ENCODE results near the gene SHFL. TPM values are rescaled to one million over a fixed set of nuclear protein-coding genes. Genes with fewer than 3 reads are reported as not detected.

The SHFL gene
- total RNA-seq, 1 experiment from 2014 or later: 11.9 TPM

DNA sequence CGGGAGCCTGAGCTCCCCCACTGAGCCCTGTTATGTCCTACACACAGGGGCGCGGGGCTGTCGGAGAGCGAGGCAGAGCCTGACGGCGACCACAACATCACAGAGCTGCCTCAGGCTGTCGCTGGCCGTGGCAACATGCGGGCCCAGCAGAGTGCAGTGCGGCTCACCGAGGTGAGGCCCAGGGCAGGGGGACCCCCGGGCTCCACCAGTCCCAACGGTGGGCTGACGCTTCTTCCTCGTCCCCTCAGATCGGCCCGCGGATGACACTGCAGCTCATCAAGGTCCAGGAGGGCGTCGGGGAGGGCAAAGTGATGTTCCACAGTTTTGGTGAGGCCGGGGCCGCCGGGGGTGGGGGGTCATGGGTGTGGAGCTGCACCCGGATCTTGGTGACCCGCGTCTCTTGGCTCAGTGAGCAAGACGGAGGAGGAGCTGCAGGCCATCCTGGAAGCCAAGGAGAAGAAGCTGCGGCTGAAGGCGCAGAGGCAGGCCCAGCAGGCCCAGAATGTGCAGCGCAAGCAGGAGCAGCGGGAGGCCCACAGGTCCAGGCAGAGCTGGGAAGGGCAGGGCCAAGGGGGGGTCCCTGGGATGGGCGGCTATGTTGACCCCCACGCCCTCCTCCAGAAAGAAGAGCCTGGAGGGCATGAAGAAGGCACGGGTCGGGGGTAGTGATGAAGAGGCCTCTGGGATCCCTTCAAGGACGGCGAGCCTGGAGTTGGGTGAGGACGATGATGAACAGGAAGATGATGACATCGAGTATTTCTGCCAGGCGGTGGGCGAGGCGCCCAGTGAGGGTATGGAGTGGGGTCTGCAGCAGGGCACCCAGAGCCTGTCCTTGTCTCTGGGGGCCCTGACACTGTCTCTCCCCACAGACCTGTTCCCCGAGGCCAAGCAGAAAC, 24.2 kb downstream of the SHFL start:
- intact Hi-C loops (cut with micrococcal nuclease): loop anchor here (5.0 kb wide), 1 partner anchor 178 kb away; no protein-coding TSS in a partner anchor
- TF ChIP-seq, protein P1, sequence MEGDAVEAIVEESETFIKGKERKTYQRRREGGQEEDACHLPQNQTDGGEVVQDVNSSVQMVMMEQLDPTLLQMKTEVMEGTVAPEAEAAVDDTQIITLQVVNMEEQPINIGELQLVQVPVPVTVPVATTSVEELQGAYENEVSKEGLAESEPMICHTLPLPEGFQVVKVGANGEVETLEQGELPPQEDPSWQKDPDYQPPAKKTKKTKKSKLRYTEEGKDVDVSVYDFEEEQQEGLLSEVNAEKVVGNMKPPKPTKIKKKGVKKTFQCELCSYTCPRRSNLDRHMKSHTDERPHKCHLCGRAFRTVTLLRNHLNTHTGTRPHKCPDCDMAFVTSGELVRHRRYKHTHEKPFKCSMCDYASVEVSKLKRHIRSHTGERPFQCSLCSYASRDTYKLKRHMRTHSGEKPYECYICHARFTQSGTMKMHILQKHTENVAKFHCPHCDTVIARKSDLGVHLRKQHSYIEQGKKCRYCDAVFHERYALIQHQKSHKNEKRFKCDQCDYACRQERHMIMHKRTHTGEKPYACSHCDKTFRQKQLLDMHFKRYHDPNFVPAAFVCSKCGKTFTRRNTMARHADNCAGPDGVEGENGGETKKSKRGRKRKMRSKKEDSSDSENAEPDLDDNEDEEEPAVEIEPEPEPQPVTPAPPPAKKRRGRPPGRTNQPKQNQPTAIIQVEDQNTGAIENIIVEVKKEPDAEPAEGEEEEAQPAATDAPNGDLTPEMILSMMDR (IDR thresholded peaks at IDR 0.05; ENCODE audit: unreplicated experiment): no peak
- DNase-seq (ENCODE audit: unreplicated experiment): no peak
- Mint-ChIP-seq H3K36me3 (ENCODE audit: insufficient read depth, unreplicated experiment) (peaks cover 93% of the 10 kb centered on the region), H3K4me3 (ENCODE audit: unreplicated experiment) (peak overlapping the region; percentile 16), H3K27ac (ENCODE audit: low read depth, unreplicated experiment) (no peak overlapping the region), H3K27me3 (ENCODE audit: insufficient read depth, unreplicated experiment) (no peaks in the 10 kb centered on the region), H3K4me1 (ENCODE audit: insufficient read depth, unreplicated experiment) (peaks cover 18% of the 10 kb centered on the region), H3K9me3 (ENCODE audit: unreplicated experiment) (no peaks in the 10 kb centered on the region)
- BruUV-seq (replicated peaks): no TSS peak
- ChIA-PET POLR2A (interaction anchor here (0.6 to 1.8 kb wide), 2 partner anchors 7 to 289 kb away, joined by 3 to 5 read pairs; no protein-coding TSS in a partner anchor), CTCF (interaction anchor here (0.6 to 1.3 kb wide), 3 partner anchors 10 to 14 kb away, joined by 3 to 4 read pairs (median 3); no protein-coding TSS in a partner anchor)

DNA sequence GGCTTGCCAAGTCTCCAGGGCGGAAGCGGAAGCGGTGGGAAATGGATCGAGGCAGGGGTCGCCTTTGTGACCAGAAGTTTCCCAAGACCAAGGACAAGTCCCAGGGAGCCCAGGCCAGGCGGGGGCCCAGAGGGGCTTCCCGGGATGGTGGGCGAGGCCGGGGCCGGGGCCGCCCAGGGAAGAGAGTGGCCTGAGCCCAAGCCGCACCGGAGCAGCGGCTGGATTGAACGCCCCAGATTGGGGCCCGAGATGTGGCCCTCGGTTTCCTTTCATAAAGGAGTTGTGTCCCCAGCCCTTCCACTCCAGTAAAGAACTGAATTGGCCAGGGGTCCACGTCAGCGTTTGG, 24.8 kb downstream of the SHFL start:
- BruUV-seq (replicated peaks): no TSS peak
- ChIA-PET POLR2A (interaction anchor here (0.6 kb wide), 1 partner anchor 289 kb away, joined by 3 read pairs; no protein-coding TSS in a partner anchor), CTCF (interaction anchor here (0.9 kb wide), 1 partner anchor 194 kb away, joined by 3 read pairs; no protein-coding TSS in a partner anchor)
- no peak for DNase-seq (ENCODE audit: unreplicated experiment)
- Mint-ChIP-seq H3K4me3 (ENCODE audit: unreplicated experiment) (no peak overlapping the region), H3K36me3 (ENCODE audit: insufficient read depth, unreplicated experiment) (peaks cover 98% of the 10 kb centered on the region), H3K27ac (ENCODE audit: low read depth, unreplicated experiment) (no peak overlapping the region), H3K9me3 (ENCODE audit: unreplicated experiment) (no peaks in the 10 kb centered on the region), H3K27me3 (ENCODE audit: insufficient read depth, unreplicated experiment) (no peaks in the 10 kb centered on the region), H3K4me1 (ENCODE audit: insufficient read depth, unreplicated experiment) (peaks cover 18% of the 10 kb centered on the region)
- intact Hi-C loops (cut with micrococcal nuclease): loop anchor here (5.0 kb wide), 1 partner anchor 179 kb away; no protein-coding TSS in a partner anchor
- TF ChIP-seq, protein P1 (IDR thresholded peaks at IDR 0.05; ENCODE audit: unreplicated experiment): no peak

GRCh38 chr19:10111405-10111811, 25.3 kb downstream of the SHFL start, which contains the start of gene P2RY11:
TSS of gene P2RY11 (plus strand) at chr19:10111693. CDS start at chr19:10111722, 29 bp downstream.
- Mint-ChIP-seq H3K4me1 (ENCODE audit: insufficient read depth, unreplicated experiment) (peaks cover 18% of the 10 kb centered on the region), H3K36me3 (ENCODE audit: insufficient read depth, unreplicated experiment) (peaks cover 98% of the 10 kb centered on the region), H3K27ac (ENCODE audit: low read depth, unreplicated experiment) (peak within 1 kb of the TSS; percentile 27), H3K27me3 (ENCODE audit: insufficient read depth, unreplicated experiment) (no peaks in the 10 kb centered on the region), H3K4me3 (ENCODE audit: unreplicated experiment) (peak within 1 kb of the TSS; percentile 16), H3K9me3 (ENCODE audit: unreplicated experiment) (no peaks in the 10 kb centered on the region)
- DNase-seq (ENCODE audit: unreplicated experiment): no peak
- TF ChIP-seq, protein P1 (IDR thresholded peaks at IDR 0.05; ENCODE audit: unreplicated experiment): no peak
- CTCF ChIA-PET: interaction anchor here (0.9 kb wide), 1 partner anchor 194 kb away, joined by 3 read pairs; no protein-coding TSS in a partner anchor
- POLR2A ChIA-PET: interaction anchor here (0.7 kb wide), 2 partner anchors 9 to 150 kb away, joined by 3 read pairs; no protein-coding TSS in a partner anchor
- intact Hi-C loops (cut with micrococcal nuclease): loop anchor here (5.0 kb wide), 1 partner anchor 179 kb away; no protein-coding TSS in a partner anchor
- BruUV-seq (replicated peaks): no TSS peak

Measured in MCF 10A (cell line).